GM19099 (cell line): ENCODE results near the gene MYRFL.

Experiments
- POLR2A ChIP-seq: IDR thresholded peaks from 3 replicates; pipeline ENCODE4 v1.6.1; 2011; ENCODE audit warnings: low read depth; ENCODE audit not compliant: insufficient read length; ENCODE audit errors: extremely low read depth

MYRFL gene

DNA sequence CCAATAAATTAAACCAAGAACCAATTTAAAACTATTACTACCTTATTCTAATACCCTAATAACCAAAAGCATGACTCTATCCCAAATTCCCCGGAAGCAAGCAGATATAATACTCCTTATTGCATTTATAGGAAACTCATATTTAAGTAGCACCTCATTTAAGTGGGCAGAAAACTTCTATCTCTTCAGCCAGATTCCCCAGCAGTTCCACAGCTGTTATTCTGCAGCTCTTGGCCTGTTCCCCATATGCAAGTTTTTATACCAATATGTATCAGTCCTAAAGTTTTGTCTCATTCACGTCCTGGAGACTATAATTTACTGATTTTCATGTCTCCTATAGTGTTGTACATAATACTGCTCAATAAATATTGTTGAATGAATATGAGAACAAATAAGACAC, 106.5 kb downstream of the MYRFL start:
- TF ChIP-seq POLR2A, result no peak

DNA sequence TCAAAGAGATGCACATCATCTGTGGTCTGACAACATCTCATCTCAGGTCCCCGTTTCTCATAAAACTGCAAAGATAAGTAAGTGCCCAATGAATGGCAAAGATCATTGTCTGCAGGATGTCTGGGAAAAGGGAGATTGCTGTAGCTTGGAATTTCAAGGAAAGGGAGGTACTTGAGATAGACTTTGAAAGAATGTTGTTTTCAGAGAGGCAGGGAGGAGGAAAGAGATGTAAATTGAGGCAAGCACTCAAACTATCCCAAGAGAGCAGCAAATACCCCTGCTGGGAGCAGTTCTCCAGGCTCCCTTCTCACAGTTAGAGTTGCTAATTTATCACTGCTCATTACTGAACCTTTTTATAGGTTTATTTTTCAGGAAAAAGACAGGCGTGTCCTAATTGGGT, 107.1 kb downstream of the MYRFL start:
- no peak for TF ChIP-seq POLR2A

DNA sequence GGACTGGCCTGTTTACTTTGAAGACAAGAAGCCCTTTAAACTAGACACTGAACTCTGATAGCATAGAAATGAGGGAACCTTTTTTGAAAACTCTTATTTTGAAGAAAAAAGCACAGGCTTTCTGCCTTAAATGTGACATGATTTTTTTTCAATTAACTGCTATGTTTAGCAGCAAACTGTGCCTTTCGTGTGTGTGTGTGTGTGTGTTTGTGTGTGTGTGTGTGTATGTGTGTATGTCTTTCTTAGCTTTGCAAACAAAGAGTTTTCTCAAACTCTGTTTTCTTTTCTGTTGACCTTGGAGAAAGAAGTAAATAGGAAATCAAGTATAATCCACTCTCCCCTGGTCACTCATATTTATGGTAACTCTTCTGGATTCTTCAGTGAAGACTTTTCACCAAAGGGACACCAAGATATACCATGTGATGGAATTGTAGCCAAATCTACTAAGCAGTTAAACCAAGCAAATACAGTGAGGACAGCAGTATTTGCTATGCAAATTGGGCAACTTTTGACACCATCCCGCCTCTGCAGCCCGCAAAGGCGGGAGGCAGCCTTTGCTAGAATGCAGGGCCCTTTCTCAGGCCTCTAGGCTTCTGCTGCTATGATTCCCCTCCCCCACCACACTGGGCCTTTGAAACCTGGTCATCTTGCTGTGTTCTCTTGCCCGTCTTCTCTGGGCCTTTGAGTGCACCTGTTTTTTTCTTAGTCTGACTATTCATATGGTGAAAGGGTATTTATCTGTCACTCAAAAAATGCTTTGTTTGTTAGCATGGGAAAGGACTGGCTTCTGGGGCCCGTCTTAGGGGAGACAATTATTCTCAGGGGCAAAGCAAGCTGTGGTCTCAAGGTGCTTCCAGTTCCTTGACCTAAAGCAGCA, 107.9 kb downstream of the MYRFL start:
- TF ChIP-seq POLR2A, result no peak

DNA sequence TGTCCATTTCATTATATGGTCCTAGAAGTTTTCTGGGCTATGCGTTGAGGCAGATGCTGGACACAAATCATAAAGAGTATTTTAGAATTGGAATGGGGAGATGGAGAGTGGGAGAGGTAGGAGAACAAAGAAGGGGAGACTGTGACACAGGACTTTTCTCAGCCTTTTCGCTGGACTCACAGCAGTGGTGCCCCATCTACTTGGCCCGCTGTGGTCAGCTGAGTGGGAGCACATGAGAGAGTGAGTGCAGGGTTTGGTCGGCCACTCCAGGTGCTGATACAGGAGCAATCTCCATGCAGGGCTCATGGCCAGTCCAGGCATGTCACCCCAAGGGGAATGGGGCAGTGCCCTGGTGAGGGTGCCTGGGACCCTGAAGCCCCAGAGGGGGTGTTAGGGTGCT, 109.0 kb downstream of the MYRFL start:
- TF ChIP-seq POLR2A, result no peak

DNA sequence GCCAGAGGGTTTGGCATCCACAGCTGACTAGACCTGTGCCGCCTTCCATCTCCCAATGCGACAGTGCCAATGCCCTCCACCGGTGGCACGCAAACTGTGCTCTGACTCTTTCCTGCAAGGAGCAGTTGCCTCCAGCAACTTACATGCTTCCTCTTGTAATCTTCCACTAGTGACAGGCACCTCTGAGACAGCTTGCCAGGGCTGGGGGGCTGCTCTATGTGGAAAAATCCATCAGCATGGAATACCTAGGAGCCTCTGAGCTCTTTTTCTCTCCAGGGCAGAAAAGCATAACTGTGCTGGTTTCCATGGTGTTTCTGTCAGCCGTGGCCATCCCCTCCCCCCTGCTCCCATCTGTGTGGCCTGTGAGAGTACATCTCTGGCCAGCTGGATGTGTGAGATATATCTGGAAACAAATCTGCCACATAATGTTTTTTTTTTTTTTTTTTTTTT, 110.6 kb downstream of the MYRFL start:
- TF ChIP-seq POLR2A, result no peak

DNA sequence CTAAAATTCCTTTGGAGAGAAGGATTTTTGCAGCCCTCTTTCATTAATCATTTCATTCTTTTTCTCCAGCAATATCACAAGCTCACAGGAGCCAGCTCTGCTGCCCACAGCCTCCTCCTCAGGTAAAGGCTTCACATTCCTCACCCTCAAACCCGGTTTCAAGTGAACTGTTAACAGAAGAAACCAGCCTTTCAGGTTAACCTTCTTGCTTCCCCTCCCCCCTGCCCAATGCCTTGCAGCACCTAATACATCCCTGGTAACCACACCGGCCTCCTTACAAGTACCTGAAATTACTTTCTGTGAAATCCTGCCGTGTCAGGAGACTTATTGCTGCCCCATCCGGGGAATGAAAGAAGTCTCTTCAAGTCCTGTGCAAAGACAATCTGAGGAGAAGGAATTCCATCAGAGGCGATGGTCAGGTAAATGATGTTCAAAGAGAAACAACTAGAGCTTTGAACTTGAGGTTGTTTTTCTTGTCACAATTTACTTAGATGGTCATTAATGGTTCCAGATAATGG, 111.2 kb downstream of the MYRFL start:
- no peak for TF ChIP-seq POLR2A

DNA sequence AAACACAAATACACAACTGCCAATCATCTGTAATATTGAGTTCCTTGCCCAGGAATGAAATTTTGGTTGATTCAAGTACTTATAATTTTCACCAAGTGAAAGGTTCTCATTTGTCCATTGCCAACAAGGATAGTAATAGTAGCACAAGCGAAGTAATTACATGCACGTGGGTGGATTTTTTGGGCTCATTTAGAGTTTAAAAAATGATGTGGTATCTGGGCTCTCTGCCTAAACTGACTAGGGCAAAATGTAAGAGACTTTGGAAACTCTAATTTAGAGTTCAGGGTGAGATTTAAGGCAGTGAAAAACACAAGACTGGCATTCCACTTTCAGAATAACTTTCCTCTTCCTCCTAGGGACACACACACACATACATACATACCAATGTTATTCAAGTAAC, 111.7 kb downstream of the MYRFL start:
- TF ChIP-seq POLR2A, result no peak

DNA sequence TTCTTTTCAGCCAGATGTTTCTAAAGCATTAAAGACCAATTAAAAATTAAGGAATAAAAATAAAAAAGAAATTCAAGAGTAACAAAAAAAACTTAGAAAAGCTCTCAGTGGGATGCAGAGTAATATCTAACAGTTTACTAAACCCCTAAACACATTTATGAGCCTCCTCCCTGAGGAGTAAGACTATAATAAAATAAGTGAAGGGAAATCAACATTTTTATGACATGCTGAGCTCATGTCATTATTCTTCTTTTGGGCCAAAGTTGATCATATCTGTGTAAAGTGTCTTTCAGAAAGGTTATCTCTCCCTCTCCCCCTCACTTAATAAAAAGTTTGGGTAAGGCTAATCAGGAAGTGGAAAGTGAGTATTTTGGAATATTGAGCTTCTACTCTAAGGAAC, 122.1 kb downstream of the MYRFL start:
- TF ChIP-seq POLR2A, result no peak

DNA sequence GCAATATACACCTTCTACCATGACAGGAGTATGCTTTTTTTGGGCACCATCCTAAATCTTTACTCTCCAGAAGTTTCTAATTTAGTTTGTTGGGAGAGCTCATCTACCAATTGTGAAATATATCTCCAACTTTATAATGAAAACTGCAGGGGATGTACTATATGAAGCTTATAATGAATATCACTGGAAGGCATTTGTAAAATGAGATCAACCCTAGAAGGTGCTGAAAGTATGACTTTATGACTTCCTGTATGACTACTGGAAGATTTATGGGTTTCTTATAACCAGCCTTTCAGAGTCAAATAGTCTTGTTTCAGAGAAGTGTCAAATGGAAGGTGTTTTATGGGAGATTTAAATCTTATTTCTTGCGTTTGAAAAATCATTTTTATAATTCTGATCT, 122.9 kb downstream of the MYRFL start:
- no peak for TF ChIP-seq POLR2A

DNA sequence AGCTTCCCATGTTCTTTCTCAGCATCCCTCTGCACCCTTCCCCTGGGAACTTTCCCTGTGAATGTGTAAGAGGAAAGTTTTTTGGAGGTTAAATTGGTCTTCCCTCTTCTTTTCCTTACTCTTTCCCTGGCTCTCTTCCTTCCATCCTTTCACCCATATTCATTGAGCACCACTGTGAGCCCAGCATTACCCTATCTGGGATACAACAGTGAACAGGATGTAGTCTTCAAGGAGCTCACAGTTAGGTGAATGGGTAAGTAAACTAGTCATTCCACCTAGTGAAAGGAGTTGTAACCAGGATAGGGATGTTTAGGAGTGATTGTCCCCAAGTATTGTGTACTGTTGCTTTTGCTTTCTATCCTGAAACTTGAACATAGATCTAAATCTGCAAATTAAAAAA, 123.8 kb downstream of the MYRFL start:
- TF ChIP-seq POLR2A, result no peak

DNA sequence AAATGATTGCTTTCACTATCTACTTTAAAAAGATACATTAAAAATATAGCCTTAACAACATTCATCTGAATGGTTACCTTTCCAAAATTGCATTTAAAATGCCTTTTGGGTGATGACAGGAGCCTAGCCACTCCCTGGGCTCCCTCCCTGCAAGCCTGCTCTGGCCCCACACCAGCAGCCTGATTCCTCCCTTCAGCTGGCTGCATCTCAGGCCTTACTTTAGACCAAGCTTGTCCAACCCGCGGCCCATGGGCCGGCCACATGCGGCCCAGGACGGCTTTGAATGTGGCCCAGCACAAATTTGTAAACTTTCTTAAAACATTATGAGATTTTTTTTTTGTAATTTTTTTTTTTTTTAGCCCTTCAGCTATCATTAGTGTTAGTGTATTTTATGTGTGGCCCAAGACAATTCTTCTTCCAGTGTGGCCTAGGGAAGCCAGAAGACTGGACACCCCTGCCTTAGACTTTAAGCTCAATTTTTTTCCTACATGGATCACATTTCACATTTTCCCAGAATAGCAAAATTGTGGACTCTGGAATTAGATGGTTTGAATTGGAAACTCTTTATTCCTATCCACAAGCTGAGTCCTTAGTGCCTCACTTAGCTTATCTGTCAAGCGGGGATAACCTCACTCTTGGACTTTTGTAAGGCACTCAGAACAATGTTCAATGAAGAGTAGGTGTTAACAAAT, 124.4 kb downstream of the MYRFL start:
- TF ChIP-seq POLR2A, result no peak

DNA sequence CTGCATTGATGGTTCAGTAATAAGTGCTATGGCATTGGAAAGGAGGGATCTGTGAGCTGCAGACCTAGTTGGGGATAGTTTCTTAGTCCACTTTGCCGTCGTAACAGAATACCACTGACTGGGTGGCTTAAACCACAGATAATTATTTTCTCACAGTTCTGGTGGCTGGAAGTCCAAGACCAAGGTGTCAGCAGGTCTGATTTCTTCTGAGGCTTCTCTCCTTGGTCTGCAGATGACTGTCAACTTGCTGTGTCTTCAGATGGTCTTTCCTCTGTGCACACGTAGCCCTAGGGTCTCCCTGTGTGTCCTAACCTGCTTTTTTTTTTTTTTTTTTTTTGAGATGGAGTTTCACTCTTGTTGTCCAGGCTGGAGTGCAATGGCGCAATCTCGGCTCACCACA, 126.1 kb downstream of the MYRFL start:
- no peak for TF ChIP-seq POLR2A

DNA sequence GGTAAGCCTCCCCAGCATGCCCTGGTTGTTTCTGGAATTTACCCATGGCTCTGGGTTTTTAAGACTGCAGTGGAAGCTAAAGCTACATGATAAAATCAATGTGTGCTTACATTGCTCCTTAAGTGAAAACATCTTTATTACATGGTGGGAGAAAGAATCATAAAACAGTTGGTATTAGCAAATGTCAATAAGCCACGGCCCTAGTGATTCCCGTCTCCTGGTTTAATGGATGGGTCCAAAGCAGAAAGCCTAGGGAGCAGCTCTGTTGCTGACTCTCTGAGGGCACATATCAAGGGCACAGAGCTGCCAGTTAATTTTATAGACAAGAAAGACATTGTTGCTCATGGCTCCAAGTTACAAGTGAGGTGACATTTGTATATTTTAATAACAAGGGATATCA, 127.9 kb downstream of the MYRFL start:
- no peak for TF ChIP-seq POLR2A

DNA sequence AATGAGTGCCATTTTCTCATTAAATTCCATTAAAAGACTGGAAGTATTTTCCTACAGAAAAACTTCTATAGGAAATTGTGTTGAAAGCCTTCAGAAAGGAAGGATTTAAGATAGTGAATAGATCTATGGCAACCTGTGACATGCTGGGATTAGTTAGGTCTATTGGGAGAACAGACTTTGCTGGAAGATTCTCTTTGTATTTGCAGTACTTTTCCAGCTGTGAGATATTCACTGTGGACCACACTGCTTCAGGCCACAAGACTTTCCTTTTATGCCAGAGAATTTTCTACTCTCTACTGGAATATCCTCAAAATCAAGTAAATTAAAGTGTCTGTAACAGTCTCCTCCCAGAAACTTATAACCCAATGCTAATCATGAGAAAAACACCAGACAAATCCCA, 136.2 kb downstream of the MYRFL start:
- TF ChIP-seq POLR2A, result no peak

DNA sequence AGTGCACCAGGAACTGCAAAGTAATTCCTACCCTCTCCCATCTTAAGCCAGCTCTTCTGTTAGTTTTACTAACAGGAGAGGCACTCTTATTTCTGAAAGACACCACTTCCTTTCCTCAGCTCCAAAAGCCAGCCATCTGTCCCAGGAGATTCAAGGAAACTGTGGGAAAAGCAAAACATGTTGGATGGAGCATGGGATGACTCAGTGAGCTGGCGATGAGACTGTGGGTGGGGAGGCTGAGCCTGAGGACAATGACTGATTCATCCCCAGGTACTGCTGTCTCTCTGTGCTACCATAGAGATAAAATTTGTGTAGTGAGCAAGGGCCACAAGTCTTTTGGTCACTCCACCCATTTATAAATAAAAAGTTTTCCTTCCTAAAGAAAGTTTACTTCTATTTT, 141.4 kb downstream of the MYRFL start:
- no peak for TF ChIP-seq POLR2A

DNA sequence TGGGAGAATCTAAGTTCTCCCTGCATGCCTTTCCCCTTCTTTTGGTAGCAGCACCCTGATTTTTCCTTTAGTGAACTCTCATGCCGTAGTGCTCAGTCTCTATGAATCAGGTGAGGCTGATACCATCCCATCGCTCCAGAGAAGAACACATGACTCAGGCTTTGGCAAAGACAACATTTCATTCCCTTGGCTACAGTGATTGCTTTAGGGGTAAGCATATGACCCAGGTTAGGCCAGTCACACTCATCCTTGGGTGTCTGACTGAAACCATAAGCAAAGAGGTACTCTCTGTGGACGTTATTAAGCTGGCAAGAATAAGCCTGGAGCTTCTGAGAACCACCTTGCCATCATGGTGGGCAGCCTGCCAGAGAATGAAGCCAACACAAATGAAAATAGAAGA, 141.8 kb downstream of the MYRFL start:
- TF ChIP-seq POLR2A, result no peak
